ENCODE data around the gene GMIP.
"Not testable (repeated sequence)": the region's sequence is repeated elsewhere in the genome, so short reads cannot be mapped to it uniquely, and the experiment has no call there.

Gene GMIP

GRCh38 chr19:19643158-19644053, at the start of gene GMIP:
Gene GMIP, minus strand, starts transcription at chr19:19643657. Its CDS starts 128 bp downstream, at chr19:19643529.
- TF ChIP-seq CTCF (IDR thresholded peaks at IDR 0.05; ENCODE audit: insufficient read depth, low read length, missing control alignments): peak; percentile 79
- peak within 1 kb of the TSS; percentile 88 for H3K4me3 ChIP-seq (ENCODE audit: low read depth, low read length)
- no peak for DNase-seq (ENCODE audit: low read depth, low spot score)
- CTCF ChIA-PET: interaction anchor here (0.6 to 8.0 kb wide), 27 partner anchors 9 to 140 kb away, joined by 3 to 279 read pairs (median 5); partner anchors contain the start of genes ATP13A1, CILP2, LPAR2 and NDUFA13
- POLR2A ChIA-PET: interaction anchor here (0.9 kb wide), 1 partner anchor 111 kb away, joined by 4 read pairs; no protein-coding TSS in a partner anchor

GRCh38 chr19:19691683-19692082, 48.2 kb upstream of the GMIP start:
- ChIA-PET CTCF (no interaction called here), POLR2A (no interaction called here)
- no peak overlapping the region for H3K4me3 ChIP-seq (ENCODE audit: low read depth, low read length)
- no peak for TF ChIP-seq CTCF (IDR thresholded peaks at IDR 0.05; ENCODE audit: insufficient read depth, low read length, missing control alignments)
- DNase-seq (ENCODE audit: low read depth, low spot score): no peak

GRCh38 chr19:19689023-19689422, 45.6 kb upstream of the GMIP start:
- DNase-seq (ENCODE audit: low read depth, low spot score); CTCF ChIA-PET; POLR2A ChIA-PET; H3K4me3 ChIP-seq (ENCODE audit: low read depth, low read length): not testable (repeated sequence)

GRCh38 chr19:19687090-19687489, 43.6 kb upstream of the GMIP start:
- no peak for DNase-seq (ENCODE audit: low read depth, low spot score)
- no peak for TF ChIP-seq CTCF (IDR thresholded peaks at IDR 0.05; ENCODE audit: insufficient read depth, low read length, missing control alignments)
- ChIA-PET POLR2A (no interaction called here), CTCF (no interaction called here)
- no peak overlapping the region for H3K4me3 ChIP-seq (ENCODE audit: low read depth, low read length)

GRCh38 chr19:19686580-19686979, 43.1 kb upstream of the GMIP start:
- TF ChIP-seq CTCF (IDR thresholded peaks at IDR 0.05; ENCODE audit: insufficient read depth, low read length, missing control alignments): no peak
- no peak overlapping the region for H3K4me3 ChIP-seq (ENCODE audit: low read depth, low read length)
- POLR2A ChIA-PET: no interaction called here
- DNase-seq (ENCODE audit: low read depth, low spot score): no peak
- CTCF ChIA-PET: interaction anchor here (0.6 kb wide), 1 partner anchor 155 kb away, joined by 3 read pairs; no protein-coding TSS in a partner anchor

GRCh38 chr19:19686119-19686518, 42.7 kb upstream of the GMIP start:
- DNase-seq (ENCODE audit: low read depth, low spot score); H3K4me3 ChIP-seq (ENCODE audit: low read depth, low read length); POLR2A ChIA-PET: not testable (repeated sequence)
- CTCF ChIA-PET: interaction anchor here (0.6 kb wide), 1 partner anchor 154 kb away, joined by 3 read pairs; no protein-coding TSS in a partner anchor

GRCh38 chr19:19679176-19680073, 36.0 kb upstream of the GMIP start:
- DNase-seq (ENCODE audit: low read depth, low spot score): no peak
- ChIA-PET POLR2A (no interaction called here), CTCF (no interaction called here)
- TF ChIP-seq CTCF (IDR thresholded peaks at IDR 0.05; ENCODE audit: insufficient read depth, low read length, missing control alignments): no peak
- no peak overlapping the region for H3K4me3 ChIP-seq (ENCODE audit: low read depth, low read length)
